Activated CD8-positive, alpha-beta memory T cell treated with anti-CD3 and anti-CD28 coated beads, Interleukin-2, amount 50 U/mL, for 1 hour (primary cell): ENCODE measurements around the gene SEPHS1.
A peak's percentile ranks its signal among the peaks of the same experiment; 100 is the strongest.
"Not testable (repeated sequence)": the region's sequence is repeated elsewhere in the genome, so short reads cannot be mapped to it uniquely, and the experiment has no call there.

Experiments used
- DNase-seq: peaks from one replicate; pipeline ENCODE4 v3.0.0-alpha.2; 2020; ENCODE audit errors: extremely low read depth

The SEPHS1 gene, protein sequence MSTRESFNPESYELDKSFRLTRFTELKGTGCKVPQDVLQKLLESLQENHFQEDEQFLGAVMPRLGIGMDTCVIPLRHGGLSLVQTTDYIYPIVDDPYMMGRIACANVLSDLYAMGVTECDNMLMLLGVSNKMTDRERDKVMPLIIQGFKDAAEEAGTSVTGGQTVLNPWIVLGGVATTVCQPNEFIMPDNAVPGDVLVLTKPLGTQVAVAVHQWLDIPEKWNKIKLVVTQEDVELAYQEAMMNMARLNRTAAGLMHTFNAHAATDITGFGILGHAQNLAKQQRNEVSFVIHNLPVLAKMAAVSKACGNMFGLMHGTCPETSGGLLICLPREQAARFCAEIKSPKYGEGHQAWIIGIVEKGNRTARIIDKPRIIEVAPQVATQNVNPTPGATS

DNA sequence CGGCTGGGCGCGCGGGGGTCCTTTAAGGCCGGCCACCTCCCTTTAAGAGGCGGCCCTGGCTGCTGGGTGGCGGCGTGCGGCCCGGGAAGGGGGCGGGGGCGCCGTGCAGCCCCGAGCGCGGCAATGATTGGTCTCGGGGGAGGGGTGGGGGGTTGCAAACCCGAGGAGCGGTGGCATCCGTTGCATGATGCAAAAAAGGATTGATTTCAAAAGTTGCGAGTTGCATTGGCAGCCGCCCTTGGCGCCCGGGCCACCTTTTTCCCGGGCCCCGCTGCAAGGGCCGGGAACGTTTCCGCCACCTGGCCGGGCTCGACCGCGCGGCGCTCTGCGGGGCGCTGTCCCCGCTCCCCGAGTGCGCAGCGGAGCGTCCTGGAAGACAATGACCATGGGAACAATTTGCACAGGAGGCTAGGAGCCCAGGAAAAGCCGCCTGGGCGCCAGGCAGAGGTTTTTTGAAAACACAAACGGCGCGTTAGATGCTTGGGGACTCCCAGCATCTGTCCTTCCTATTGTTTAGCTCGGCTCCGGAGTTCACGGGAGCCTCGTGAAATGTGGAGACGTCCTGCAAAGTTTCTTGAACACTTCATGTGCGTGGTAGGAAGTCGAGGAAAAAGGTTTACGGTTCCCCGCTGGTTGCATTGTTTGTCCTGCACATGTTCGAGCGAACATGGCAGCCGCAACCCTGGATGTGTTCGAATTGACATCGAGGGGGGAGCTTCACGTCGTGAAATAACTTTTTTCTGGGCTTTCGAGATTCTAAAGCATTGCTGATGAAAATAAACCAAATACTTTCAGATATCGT is at the start of gene SEPHS1:
SEPHS1 (minus strand) TSS at position 78 of the 802 bp plus-strand sequence. CDS start 3,343 bp downstream, outside the sequence.
- DNase-seq, result no peak

DNA sequence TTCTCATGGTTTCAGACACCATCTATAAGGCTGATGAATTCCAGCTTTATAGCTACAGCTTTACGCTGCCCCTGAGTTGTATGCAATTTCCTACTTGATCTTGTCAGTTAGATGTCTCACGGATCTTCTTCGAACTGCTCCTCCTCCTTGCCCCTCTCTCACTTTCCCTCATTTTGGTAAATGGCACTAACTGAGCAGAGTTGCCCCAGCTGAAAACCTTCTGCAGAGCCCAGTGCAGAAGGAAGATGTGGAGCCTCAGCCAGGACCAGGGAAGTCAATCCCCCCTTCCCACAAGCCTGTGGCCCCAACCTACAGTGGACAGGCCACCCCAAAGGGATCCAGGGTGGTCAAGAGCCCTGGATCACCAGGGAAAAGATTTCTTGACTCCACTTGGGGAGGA is 49.0 kb upstream of the SEPHS1 start:
- DNase-seq, result no peak

DNA sequence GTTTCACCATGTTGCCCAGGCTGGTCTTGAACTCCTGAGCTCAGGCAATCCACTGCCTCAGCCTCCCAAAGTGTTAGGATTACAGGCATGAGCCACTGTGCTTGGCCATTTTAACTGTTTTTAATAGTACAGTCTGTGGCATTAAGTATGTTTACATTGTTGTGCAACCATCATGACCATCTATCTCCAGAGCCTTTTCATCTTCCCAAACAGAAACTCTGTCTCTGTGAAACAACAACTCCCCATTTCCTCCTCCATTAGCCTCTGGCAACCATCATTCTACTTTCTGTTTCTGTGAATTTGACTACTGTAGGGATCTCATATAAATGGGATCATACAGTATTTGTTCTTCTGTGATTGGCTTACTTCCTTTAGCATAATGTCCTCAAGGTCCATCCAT is 48.3 kb upstream of the SEPHS1 start:
- no peak for DNase-seq

DNA sequence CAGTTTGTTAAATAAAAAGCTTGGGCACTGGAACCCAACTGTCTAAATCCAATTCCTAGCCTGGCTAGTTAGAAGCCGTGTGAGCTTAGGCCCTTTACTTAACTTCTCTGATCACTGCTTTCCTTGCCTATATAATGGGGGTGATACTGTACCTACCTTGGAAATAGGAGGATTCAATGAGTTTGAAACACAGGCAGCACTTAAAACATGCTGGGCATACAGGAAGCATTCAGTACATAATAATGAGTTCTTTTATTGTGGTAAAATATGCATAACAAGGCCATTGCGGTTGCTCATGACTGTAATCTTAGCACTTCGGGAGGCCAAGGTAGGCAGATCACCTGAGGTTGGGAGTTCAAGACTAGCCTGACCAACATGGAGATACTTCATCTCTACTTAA is 47.4 kb upstream of the SEPHS1 start:
- no peak for DNase-seq

DNA sequence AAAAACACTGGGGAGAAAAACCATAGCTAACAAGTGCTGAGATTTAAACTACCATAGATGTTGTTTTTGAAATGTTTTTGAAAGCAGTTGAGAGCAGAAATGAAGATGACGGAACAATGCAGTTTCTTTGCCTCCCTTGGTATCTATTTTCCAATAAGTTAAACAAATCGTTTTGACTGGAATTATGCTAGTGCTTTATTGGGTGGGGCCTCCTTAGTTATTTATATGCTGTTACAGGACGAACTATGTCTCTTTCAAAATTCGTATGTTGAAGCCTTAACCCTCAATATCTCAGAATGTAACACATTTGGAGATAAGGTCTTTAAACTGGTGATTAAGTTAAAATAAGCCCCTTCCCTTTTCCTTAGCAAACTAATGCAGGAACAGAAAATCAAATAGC is 45.5 kb upstream of the SEPHS1 start:
- no peak for DNase-seq

DNA sequence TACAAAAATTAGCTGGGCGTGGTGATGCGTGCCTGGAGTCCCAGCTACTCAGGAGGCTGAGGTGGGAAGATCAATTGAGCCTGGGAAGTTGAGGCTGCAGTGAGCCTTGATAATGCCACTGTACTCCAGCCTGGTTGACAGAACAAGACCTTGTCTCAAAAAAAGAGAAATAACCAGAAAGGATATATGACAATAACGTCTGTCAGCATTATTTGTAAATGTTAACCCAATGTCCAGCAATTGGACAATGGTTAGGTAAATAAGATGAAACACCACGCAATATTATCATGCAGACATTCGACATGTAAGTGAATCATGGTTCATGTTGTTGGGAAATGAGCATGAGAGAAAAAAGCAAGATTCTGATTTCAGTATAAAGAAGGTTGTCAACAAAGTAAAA is 44.6 kb upstream of the SEPHS1 start:
- DNase-seq, result no peak

DNA sequence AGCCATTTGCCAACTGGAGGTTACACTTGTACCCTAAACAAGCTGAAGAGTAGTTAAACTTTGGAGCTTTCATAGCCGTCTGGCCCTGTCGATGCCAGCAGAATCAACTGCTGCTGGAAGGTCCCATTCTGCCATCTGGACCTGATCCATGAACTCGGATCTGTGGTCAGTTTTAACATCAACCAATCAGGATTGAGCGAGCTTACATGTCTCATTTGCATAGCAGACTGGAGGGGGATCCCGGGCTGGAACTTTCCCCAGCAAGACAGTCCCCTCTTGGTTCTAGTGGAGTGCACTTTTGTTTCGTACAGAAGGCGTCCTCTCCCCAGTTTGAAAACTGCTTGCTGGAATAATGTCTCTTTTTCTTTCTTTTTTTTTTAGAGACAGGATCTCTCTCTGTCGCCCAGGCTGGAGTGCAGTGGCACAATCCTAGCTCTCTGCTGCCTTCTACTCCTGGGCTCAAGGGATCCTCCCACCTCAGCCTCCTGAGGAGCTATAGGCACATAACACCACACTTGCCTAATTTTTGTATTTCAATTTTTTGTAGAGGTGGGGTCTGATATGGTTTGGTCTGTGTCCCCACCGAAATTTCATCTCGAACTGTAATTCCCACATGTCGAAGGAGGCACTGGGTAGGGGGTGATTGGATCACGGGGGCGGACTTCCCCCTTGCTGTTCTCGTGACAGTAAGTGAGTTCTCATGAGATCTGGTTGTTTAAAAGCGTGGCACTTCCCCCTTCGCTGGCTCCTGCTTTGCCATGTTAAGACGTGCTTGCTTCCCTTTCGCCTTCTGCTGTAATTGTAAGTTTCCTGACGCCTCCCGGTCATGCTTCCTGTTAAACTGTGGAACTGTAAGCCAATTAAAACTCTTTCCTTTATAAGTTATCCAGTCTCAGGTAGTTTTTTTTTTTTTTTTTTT is 42.8 kb upstream of the SEPHS1 start:
- DNase-seq, result no peak

DNA sequence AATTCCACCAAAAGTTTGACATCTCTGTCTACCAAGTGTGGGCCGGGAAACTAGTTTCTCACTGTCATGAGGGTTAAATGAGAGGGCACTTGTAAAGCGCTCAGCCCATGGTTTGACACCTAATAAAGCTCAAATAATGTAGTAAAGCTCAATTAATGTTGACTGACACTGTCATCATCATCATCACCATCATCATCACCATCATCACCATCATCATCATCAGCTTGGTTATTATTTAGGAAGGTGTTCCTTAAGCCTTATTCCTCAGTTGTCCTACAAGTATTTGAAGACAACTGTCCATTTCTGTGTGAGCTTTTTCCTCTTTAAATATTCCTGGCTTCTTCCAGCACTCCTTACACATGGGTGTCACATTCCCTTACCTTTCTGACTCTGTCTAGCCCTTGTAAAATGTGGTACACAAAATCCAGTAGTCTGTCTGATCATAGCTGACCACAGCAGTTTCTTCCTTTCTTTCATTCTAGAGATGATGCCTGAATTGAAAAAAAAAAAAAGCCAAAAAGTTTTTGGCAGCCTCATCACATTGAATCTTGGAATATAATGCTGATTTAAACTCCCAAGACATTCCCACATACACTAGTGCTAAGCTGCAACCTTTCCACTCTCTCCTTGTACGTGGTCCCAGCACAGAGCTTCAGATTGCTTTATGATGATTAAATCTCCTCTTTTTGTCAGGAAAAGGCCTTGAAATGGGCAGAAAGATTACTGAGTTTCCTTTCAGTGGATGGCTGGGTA is 40.6 kb upstream of the SEPHS1 start:
- DNase-seq, result no peak

DNA sequence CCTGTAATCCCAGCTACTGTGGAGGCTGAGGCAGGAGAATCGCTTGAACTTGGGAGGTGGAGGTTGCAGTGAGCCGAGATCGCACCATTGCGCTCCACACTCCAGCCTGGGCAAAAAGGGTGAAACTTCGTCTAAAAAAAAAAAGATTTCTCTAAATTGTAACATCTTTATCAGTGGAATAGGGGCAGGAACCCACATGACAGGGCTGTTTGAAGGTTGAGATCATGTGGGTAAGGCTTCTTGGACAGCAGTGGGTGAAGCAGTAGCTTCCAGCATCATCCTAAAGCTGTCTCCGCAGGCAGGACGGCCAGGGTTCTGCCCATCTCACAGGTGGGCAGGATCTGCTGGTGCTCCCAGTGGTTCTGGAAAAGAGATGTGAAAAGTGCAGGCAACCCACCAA is 37.9 kb upstream of the SEPHS1 start:
- no peak for DNase-seq

DNA sequence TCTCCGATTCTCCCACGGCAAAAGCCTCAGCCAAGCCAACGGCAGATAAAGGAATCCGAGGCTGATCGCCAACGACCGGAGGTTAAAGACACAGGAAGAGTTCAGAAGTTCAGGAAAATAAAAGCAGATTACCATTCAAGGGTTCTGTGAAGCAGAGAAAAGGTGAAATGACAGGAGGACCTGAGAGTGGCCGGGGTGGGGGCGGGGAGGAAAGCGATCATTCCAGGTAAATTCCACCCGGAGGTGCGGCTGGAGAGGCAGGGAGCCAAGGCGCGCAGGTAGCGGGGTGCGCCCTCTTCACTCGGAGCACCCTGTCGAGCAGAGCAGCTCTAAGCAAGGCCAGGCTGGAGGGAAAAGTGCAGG is 35.3 kb upstream of the SEPHS1 start:
- DNase-seq, result no peak

DNA sequence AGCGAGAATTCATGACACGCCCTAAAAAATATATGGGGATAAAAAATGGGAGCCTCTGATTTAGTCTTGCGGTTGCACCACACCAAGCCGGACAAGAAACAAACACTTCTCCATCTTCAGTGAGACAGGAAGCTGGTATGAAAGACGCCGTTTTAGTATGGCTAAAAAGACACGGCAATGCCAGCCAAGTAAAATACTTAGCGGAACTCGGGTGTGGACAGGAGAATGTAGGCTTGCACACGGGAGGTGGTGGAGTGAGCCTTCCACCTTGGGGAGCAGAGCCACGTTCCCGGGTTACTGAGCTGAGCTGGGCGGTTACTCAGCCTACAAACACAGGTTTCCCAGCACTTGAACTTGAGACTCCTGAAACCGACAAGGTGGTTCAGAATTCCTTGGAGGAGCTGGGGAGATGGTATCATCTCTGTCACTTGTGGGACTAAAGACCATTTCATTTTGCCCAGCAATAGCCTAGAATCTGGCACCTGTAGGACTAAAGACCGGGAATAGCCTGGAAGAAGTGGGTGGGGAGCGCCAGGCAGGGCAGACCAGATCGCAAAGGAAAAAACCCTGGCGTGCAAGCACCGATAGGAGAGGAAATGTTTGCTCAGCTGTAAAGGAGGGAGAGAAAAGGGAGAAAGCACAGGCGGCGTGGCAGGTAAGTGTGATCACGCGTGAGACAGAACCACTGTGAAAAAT is 34.8 kb upstream of the SEPHS1 start:
- no peak for DNase-seq

DNA sequence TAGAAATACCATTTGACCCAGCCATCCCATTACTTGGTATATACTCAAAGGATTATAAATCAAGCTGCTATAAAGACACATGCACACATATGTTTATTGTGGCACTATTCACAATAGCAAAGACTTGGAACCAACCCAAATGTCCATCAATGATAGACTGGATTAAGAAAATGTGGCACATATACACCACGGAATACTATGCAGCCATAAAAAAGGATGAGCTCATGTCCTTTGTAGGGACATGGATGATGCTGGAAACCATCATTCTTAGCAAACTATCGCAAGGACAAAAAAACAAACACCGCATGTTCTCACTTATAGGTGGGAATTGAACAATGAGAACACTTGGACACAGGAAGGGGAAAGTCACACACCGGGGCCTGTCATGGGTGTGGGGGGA is 31.0 kb upstream of the SEPHS1 start:
- not testable (repeated sequence) for DNase-seq

DNA sequence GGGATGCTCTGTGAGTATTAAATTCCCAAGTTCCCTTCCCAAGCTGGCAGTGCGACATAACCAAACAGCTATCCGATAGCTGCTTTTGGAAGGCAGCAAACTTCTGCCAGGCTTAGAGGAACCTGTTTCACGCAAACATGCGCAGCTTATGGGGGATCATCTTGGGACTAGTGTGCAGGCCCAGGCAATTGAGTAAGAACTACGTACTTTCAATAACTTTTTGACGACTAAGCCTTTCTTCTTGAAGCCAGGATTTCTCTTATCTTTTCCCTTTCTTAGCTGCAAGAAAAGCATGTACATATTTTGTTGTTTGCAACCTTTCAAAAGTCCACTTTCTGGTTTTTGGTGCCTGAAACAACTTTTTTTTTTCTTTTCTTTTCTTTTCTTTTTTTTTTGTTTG is 28.7 kb upstream of the SEPHS1 start:
- no peak for DNase-seq

DNA sequence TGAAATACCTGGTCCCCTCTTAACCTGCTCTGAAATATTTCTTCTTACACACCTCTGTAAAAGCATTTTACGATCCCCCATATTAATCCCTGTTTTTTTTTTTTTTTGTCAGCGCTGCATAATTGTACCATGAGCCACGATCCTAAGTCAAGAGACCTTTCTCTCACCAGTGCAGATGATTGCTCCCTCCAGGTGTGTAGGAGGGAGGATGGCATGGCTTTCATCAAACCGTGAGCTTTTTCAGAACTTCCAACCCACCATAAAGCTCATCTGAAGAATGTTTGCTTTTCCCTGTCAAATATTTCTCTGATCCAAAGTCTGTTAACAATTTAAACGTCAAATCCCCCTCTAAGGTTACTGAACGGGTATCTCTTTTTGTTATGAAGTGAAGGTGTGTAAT is 28.2 kb upstream of the SEPHS1 start:
- no peak for DNase-seq

DNA sequence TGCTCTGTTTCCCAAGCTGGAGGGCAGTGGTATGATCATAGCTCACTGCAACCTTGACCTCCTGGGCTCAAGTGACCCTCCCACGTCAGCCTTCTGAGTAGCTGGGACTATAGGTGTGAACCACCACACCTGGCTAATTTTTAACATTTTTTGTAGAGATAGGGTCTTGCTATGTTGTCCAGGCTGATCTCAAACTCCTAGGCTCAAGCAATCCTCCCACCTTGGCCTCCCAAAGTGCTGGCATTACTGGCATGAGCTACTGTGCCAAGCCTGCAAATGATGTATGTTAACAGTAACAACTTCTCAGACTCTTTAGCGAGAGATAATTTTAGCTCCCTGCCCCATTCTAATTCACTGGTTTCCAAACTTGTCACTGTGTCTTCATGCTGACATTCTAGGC is 27.7 kb upstream of the SEPHS1 start:
- DNase-seq, result no peak

DNA sequence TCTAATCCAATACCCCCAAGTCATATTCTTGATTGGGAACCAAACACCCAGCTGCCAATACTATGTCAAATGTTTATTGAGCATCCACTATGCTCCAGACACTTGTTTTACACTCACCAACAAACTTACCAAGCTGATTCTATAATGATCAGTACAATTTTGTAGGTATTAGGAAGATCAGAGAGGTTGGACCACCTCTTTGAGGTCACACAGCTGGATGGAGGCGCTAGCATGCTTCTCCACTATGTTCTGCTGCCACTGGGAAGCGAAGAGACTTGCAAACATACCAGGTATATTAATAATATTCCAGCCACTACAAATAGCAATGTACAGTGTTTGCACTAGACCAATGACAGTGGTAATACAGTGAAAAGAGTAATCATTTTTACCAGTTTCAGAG is 25.6 kb upstream of the SEPHS1 start:
- DNase-seq, result no peak

DNA sequence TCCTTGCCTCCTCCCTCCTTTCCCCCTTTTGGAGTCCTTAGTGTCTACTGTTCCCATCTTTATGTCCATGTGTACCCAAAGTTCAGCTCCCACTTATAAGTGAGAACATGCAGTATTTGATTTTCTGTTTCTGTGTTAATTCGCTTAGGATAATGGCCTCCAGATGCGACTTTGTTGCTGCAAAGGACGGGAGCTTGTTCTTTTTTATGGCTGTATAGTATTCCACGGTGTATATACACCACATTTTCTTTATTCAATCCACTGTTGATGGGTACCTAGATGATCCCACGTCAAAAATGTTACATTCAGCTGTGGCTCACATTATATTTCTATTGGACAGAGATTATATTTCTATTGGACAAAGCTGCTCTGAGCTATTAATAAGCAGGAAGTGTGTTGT is 24.4 kb upstream of the SEPHS1 start:
- no peak for DNase-seq

DNA sequence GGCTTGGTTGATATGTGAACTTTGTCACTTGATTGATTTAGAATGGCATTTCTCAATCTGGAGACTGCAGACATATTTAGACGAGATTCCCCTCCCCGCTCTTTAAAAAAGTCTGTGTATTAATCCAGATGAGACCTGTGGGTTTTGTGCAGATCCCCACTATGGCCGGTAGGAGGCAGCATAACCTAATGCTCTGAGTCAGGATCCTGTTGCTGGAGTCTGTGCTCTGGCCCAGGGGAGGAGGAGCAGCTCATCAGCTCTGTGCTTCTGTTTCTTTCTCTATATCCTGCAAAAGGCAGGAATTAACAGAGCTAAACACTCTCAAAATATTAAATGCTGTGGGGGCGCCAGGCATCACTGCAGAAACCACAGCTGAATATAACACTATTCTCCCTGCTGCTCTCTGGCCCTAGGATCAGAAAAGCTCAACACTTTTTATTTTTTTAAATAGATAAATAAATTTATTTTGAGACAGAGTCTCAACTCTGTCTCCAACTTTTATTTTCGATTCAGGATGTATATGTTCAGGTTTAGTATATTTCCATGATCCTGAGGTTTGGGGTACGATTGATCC is 23.9 kb upstream of the SEPHS1 start:
- peak; percentile 21 for DNase-seq

DNA sequence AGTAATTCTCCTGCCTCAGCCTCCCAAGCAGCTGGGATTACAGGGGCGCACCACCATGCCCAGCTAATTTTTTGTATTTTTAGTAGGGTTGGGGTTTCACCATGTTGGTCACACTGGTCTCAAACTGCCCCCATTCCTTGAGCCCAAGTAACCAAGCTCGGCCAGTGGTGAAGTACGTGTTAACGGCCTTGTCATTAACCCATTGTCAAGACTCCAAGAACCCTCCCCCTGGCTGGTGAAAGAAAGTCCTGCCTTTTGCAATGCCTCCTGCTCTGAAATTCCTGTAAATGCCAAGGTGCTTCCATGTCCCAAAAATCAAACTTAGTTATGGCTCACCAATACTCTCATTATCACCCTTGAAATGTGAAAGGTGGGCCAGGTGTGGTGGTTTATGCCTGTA is 18.8 kb upstream of the SEPHS1 start:
- no peak for DNase-seq

DNA sequence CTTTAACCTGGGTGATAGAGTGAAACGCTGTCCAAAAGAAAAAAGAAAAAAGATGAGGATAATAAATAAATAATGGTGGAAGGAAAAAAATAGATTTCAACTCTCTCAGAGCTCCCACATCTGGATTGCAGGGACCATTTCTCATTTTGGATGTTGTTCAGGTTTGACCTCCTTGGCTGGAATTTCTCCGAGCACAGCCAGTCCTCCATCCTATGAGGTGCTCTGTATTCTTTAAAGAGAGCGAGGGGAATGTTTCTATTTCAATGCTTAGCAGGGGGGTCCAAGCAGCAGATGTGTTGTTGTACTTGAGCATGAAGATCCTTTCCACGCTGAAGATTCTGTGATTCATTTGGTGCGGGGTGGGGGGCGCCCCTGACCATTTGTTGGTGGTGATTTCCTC is 17.7 kb upstream of the SEPHS1 start:
- DNase-seq, result no peak

DNA sequence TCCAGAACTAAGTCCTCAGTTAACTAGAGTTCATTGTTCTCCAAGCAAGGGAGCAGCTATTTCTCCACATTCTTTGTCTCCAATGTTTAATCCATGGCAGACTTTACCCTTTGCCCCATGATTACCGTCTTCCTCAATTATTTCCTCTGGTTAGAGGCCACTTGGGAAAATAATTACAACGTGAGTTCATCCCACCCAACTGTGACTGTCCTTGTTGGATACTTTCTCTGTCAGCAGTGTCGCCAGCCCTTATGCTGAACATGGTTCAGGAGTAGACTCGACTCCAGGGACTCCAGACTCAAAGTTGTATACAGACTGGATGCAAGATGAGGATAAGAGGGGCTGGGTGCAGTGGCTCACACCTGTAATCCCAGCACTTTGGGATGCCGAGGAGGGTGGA is 17.1 kb upstream of the SEPHS1 start:
- DNase-seq, result no peak
